NB4 (cell line): ENCODE data around the gene SLC44A4.

Source experiments
- CTCF ChIP-seq: IDR thresholded peaks from one replicate; pipeline ENCODE4 v1.5.1; 2012; ENCODE audit warnings: low read depth, low read length
- MAX ChIP-seq: IDR thresholded peaks from 2 replicates; pipeline ENCODE4 v1.6.1; 2011; ENCODE audit warnings: low read depth, low read length
- POLR2A ChIP-seq: IDR thresholded peaks from 2 replicates; pipeline ENCODE4 v1.6.1; 2011; ENCODE audit warnings: mild to moderate bottlenecking; ENCODE audit not compliant: insufficient read length; ENCODE audit errors: extremely low read depth

GRCh38 chr6:31892821-31893220 is 14.0 kb upstream of the SLC44A4 start:
- no peak for TF ChIP-seq MAX
- TF ChIP-seq POLR2A: no peak
- no peak for TF ChIP-seq CTCF
